GM23338 (cell line): ENCODE measurements around the gene LTBP2. TPM values are rescaled to one million over a fixed set of nuclear protein-coding genes. Genes with fewer than 3 reads are reported as not detected.

Experiments used
- ATAC-seq: fragments of 200-7000 bp; cut with Tn5 transposase; 3 replicates; pipeline ENCODE4 v1.9.1; 2020
- DNase-seq: peaks from one replicate; pipeline ENCODE4 v3.0.0-alpha.2; 2015; ENCODE audit warnings: low spot score
- H2AFZ ChIP-seq: fragments of 200-600 bp; sonication (generic); 2 replicates; pipeline ENCODE4 v1.8.0; 2016; ENCODE audit warnings: antibody characterized with exemption, mild to moderate bottlenecking, moderate library complexity
- H3F3A ChIP-seq: fragments of 200-600 bp; sonication (generic); replicated peaks from 2 replicates; pipeline ENCODE4 v1.8.0; 2017; ENCODE audit warnings: antibody characterized with exemption, mixed run types, low read depth
- H3K27ac ChIP-seq: fragments of 200-600 bp; sonication (generic); 2 replicates; pipeline ENCODE4 v1.6.1; 2016; ENCODE audit warnings: low read depth
- H3K27me3 ChIP-seq: fragments of 200-600 bp; sonication (generic); 2 replicates; pipeline ENCODE4 v1.8.0; 2016; ENCODE audit warnings: mild to moderate bottlenecking, mixed run types, moderate library complexity; ENCODE audit not compliant: insufficient read depth
- H3K36me3 ChIP-seq: fragments of 200-600 bp; sonication (generic); 2 replicates; pipeline ENCODE4 v1.8.0; 2016; ENCODE audit warnings: mild to moderate bottlenecking; ENCODE audit not compliant: insufficient read depth
- H3K4me1 ChIP-seq: fragments of 200-600 bp; sonication (generic); 2 replicates; pipeline ENCODE4 v1.8.0; 2016; ENCODE audit warnings: mild to moderate bottlenecking, moderate library complexity; ENCODE audit not compliant: insufficient read depth
- H3K4me2 ChIP-seq: fragments of 200-600 bp; sonication (generic); 2 replicates; pipeline ENCODE4 v1.7.1; 2017; ENCODE audit warnings: mixed run types
- H3K4me3 ChIP-seq: fragments of 200-600 bp; sonication (generic); 2 replicates; pipeline ENCODE4 v1.6.1; 2016; ENCODE audit warnings: mixed run types
- H3K79me2 ChIP-seq: fragments of 200-600 bp; sonication (generic); replicated peaks from 2 replicates; pipeline ENCODE4 v1.8.0; 2017; ENCODE audit warnings: mild to moderate bottlenecking; ENCODE audit not compliant: insufficient read depth
- H3K9me2 ChIP-seq: fragments of 200-600 bp; sonication (generic); 2 replicates; pipeline ENCODE4 v1.8.0; 2017; ENCODE audit not compliant: insufficient read depth
- H4K20me1 ChIP-seq: fragments of 200-600 bp; sonication (generic); replicated peaks from 2 replicates; pipeline ENCODE4 v1.8.0; 2017; ENCODE audit warnings: mild to moderate bottlenecking; ENCODE audit not compliant: insufficient read depth
- H3K27ac Mint-ChIP-seq: 2 replicates; pipeline ENCODE4 v1.8.0; 2020; ENCODE audit warnings: inconsistent platforms, mild to moderate bottlenecking, moderate library complexity, mixed read lengths
- H3K27me3 Mint-ChIP-seq: 3 replicates; pipeline ENCODE4 v1.8.0; 2022; ENCODE audit warnings: low read depth, mild to moderate bottlenecking, moderate library complexity, mixed read lengths, inconsistent platforms; ENCODE audit not compliant: insufficient read depth, poor library complexity
- H3K36me3 Mint-ChIP-seq: 3 replicates; pipeline ENCODE4 v1.8.0; 2021; ENCODE audit warnings: low read depth, mild to moderate bottlenecking, inconsistent platforms, moderate library complexity, mixed read lengths
- H3K4me1 Mint-ChIP-seq: 3 replicates; pipeline ENCODE4 v1.8.0; 2020; ENCODE audit warnings: mild to moderate bottlenecking, inconsistent platforms, mixed read lengths
- H3K4me3 Mint-ChIP-seq: 3 replicates; pipeline ENCODE4 v1.8.0; 2021; ENCODE audit warnings: moderate library complexity, mild to moderate bottlenecking, inconsistent platforms, mixed read lengths
- H3K9me3 Mint-ChIP-seq: 3 replicates; pipeline ENCODE4 v1.8.0; 2020; ENCODE audit warnings: moderate library complexity, mild to moderate bottlenecking, inconsistent platforms, mixed read lengths
- CTCF ChIP-seq, 2 experiments: fragments of 200-600 bp in 1 of 2; sonication (generic) in 1 of 2; conservative IDR thresholded peaks; 2 replicates each; pipeline versions ENCODE4 v1.5.1 to v1.6.1; 2016 to 2017; ENCODE audit warnings: antibody characterized with exemption in 2 of 2, low read depth in 2 of 2, mild to moderate bottlenecking in 2 of 2, moderate library complexity in 1 of 2
- ETS1 ChIP-seq: IDR thresholded peaks from 2 replicates; pipeline ENCODE4 v1.6.1; 2016; ENCODE audit warnings: antibody characterized with exemption
- JUNB ChIP-seq: IDR thresholded peaks from one replicate; pipeline ENCODE4 v1.6.1; 2016; ENCODE audit warnings: antibody characterized with exemption; ENCODE audit not compliant: unreplicated experiment
- ZNF462 ChIP-seq: fragments of 250-450 bp; sonication (Bioruptor Pico); IDR thresholded peaks from 2 replicates; pipeline ENCODE4 v1.5.0; 2020; ENCODE audit warnings: mild to moderate bottlenecking, moderate library complexity
- polyA plus RNA-seq: library from polyadenylated mRNA; unstranded; fragments of >200 nt; fragmentation: Nextera tagmentation; extraction: Ambion mirVana; gene quantifications from 2 replicates; pipeline ENCODE4 v1.2.1, GENCODE V29; 2016
- total RNA-seq: library from RNA; depleted of rRNA; stranded (reverse); fragments of >200 nt; shearing (Covaris generic); gene quantifications from 2 replicates; pipeline ENCODE4 v1.2.3, GENCODE V29; 2014

The LTBP2 gene
- total and polyA plus RNA-seq, 2 experiments from 2014 or later: 0.27 to 0.49 TPM

GRCh38 chr14:74542056-74542685, 69.9 kb downstream of the LTBP2 start:
- H4K20me1 ChIP-seq: no peaks in the 10 kb centered on the region
- no peaks in the 10 kb centered on the region for H3K4me1 ChIP-seq
- H2AFZ ChIP-seq: no peak overlapping the region
- no peak overlapping the region for H3K4me3 ChIP-seq
- H3K4me2 ChIP-seq: no peak overlapping the region
- H3K79me2 ChIP-seq: no peaks in the 10 kb centered on the region
- Mint-ChIP-seq H3K9me3 (no peaks in the 10 kb centered on the region), H3K4me1 (peaks cover 3% of the 10 kb centered on the region; the same call in 2 of the 3 replicates), H3K27ac (no peak overlapping the region), H3K27me3 (peaks cover 3% of the 10 kb centered on the region), H3K36me3 (no peaks in the 10 kb centered on the region), H3K4me3 (no peak overlapping the region)
- no peaks in the 10 kb centered on the region for H3K9me2 ChIP-seq
- TF ChIP-seq JUNB: no peak
- TF ChIP-seq ZNF462 (CRISPR knock-in tag): no peak
- TF ChIP-seq CTCF (conservative IDR thresholded peaks at IDR 0.05; ENCODE audit: low read depth in 2 of 2): no peak
- no peak for TF ChIP-seq ETS1
- DNase-seq (no peak), ATAC-seq (no peak)
- H3F3A ChIP-seq: no peaks in the 10 kb centered on the region
- no peaks in the 10 kb centered on the region for H3K36me3 ChIP-seq
- no peaks in the 10 kb centered on the region for H3K27me3 ChIP-seq
- H3K27ac ChIP-seq: no peak overlapping the region
